HCT116 (cell line): Measurements from ENCODE around the gene HIRA. TPM values are rescaled to one million over a fixed set of nuclear protein-coding genes. Genes with fewer than 3 reads are reported as not detected.

Source experiments
- ATAC-seq: fragments of 200-7000 bp; cut with Tn5 transposase; 2 replicates; pipeline ENCODE4 v1.9.1; 2020; ENCODE audit warnings: mild to moderate bottlenecking, moderate library complexity
- BruUV-seq: library from RNA; stranded (reverse); fragments of 400-500 nt; replicated peaks from 2 replicates; lab custom pipeline; 2021; lab: Mats Ljungman, UMichigan
- CTCF ChIA-PET: fragments of 300-600 bp; sonication (Branson Sonifier 250); formaldehyde crosslinking; loops from one replicate; lab custom pipeline; 2021; ENCODE audit warnings: antibody characterized with exemption; lab: Charles Lee
- POLR2A ChIA-PET: fragments of 300-600, 350-600 bp; sonication (Branson Sonifier 250); formaldehyde crosslinking; loops from one replicate; lab custom pipeline; 2021; ENCODE audit warnings: antibody characterized with exemption; lab: Charles Lee
- RAD21 ChIA-PET, 2 experiments: fragments of 300-600 bp; sonication (Branson Sonifier 250); formaldehyde crosslinking; loops; one replicate each; lab custom pipeline; 2023; ENCODE audit warnings: low total read pairs in 2 of 2; ENCODE audit not compliant: uncharacterized antibody in 2 of 2, unreplicated experiment in 2 of 2, low non-redundant PET in 1 of 2; lab: Charles Lee
- DNase-seq: peaks from one replicate; pipeline ENCODE4 v3.0.0-alpha.2; 2010; ENCODE audit warnings: low read depth, low spot score
- H2AFZ ChIP-seq: fragments of 200-600 bp; shearing (Covaris generic), sonication (generic); 2 replicates; pipeline ENCODE4 v1.6.1; 2017; ENCODE audit warnings: low read depth, mixed run types, mixed read lengths, antibody characterized with exemption, low read length; ENCODE audit not compliant: poor library complexity, severe bottlenecking
- H3K27ac ChIP-seq: 2 replicates; pipeline ENCODE4 v1.5.1; 2012; ENCODE audit warnings: low read depth, low read length
- H3K27me3 ChIP-seq: fragments of 200-600 bp; sonication (generic); 2 replicates; pipeline ENCODE4 v1.6.1; 2016; ENCODE audit warnings: mixed run types, low read length, mixed read lengths; ENCODE audit not compliant: insufficient read depth
- H3K36me3 ChIP-seq, 2 experiments: fragments of 200-500 bp in 1 of 2; fragments of 200-600 bp in 1 of 2; sonication (Bioruptor generic) in 1 of 2; sonication (generic) in 1 of 2; 2 replicates each; pipeline versions ENCODE4 v1.5.1 to v1.6.1; 2014 to 2016; ENCODE audit warnings: low read length in 2 of 2, inconsistent platforms in 1 of 2, mixed read lengths in 1 of 2, mixed run types in 1 of 2; ENCODE audit not compliant: insufficient read depth in 2 of 2, control insufficient read depth in 1 of 2
- H3K4me1 ChIP-seq, 2 experiments: fragments of 200-600 bp in 1 of 2; sonication (generic) in 1 of 2; 2 replicates each; pipeline versions ENCODE4 v1.5.1 to v1.6.1; 2012 to 2017; ENCODE audit warnings: low read length in 2 of 2, inconsistent platforms in 1 of 2, mild to moderate bottlenecking in 1 of 2, mixed read lengths in 1 of 2, mixed run types in 1 of 2, moderate library complexity in 1 of 2; ENCODE audit not compliant: insufficient read depth in 2 of 2, control insufficient read depth in 1 of 2
- H3K4me2 ChIP-seq: fragments of 200-600 bp; sonication (generic); 2 replicates; pipeline ENCODE4 v1.6.1; 2017; ENCODE audit warnings: mixed run types, low read length, mixed read lengths
- H3K4me3 ChIP-seq, 2 experiments: fragments of 200-600 bp in 1 of 2; sonication (generic) in 1 of 2; replicated peaks in 1 of 2; 2 replicates each; pipeline ENCODE4 v1.5.1; 2011 to 2016; ENCODE audit warnings: low read length in 2 of 2, control low read depth in 1 of 2, low read depth in 1 of 2, mild to moderate bottlenecking in 1 of 2, mixed read lengths in 1 of 2, mixed run types in 1 of 2
- H3K79me2 ChIP-seq: fragments of 200-600 bp; sonication (generic); 2 replicates; pipeline ENCODE4 v1.6.1; 2017; ENCODE audit warnings: mild to moderate bottlenecking, mixed run types, low read length, moderate library complexity, mixed read lengths; ENCODE audit not compliant: insufficient read depth
- H3K9ac ChIP-seq: fragments of 200-600 bp; sonication (generic); 2 replicates; pipeline ENCODE4 v1.6.1; 2016; ENCODE audit warnings: low read length, mixed read lengths
- H3K9me2 ChIP-seq: fragments of 200-600 bp; sonication (generic), shearing (Covaris generic); 2 replicates; pipeline ENCODE4 v1.6.1; 2017; ENCODE audit warnings: mixed run types, mild to moderate bottlenecking, moderate library complexity; ENCODE audit not compliant: insufficient read depth
- H3K9me3 ChIP-seq, 2 experiments: fragments of 200-500 bp in 1 of 2; fragments of 200-600 bp in 1 of 2; sonication (Bioruptor generic) in 1 of 2; sonication (generic) in 1 of 2; 2 replicates each; pipeline ENCODE4 v1.6.1; 2014 to 2017; ENCODE audit warnings: low read length in 2 of 2, mixed read lengths in 2 of 2, inconsistent platforms in 1 of 2, low read depth in 1 of 2, mild to moderate bottlenecking in 1 of 2, mixed run types in 1 of 2, moderate library complexity in 1 of 2; ENCODE audit not compliant: control insufficient read depth in 1 of 2, insufficient read depth in 1 of 2
- H4K20me1 ChIP-seq: fragments of 200-600 bp; sonication (generic), shearing (Covaris generic); 2 replicates; pipeline ENCODE4 v1.6.1; 2017; ENCODE audit warnings: mixed run types, mild to moderate bottlenecking, moderate library complexity; ENCODE audit not compliant: insufficient read depth
- ATF3 ChIP-seq: IDR thresholded peaks from 2 replicates; pipeline ENCODE4 v1.6.1; 2012
- CBX3 ChIP-seq: IDR thresholded peaks from 2 replicates; pipeline ENCODE4 v1.6.1; 2012; ENCODE audit warnings: low read depth
- CEBPB ChIP-seq: IDR thresholded peaks from 2 replicates; pipeline ENCODE4 v1.6.1; 2012; ENCODE audit warnings: low read depth
- CTCF ChIP-seq, 3 experiments: fragments of 200-600 bp in 1 of 3; sonication (generic) in 1 of 3; IDR thresholded peaks in 2 of 3; conservative IDR thresholded peaks in 1 of 3; 2 replicates each; pipeline ENCODE4 v1.5.1; 2012 to 2017; ENCODE audit warnings: low read depth in 2 of 3, low read length in 2 of 3, antibody characterized with exemption in 1 of 3, borderline replicate concordance in 1 of 3, control low read depth in 1 of 3, mild to moderate bottlenecking in 1 of 3, mixed read lengths in 1 of 3, mixed run types in 1 of 3, moderate library complexity in 1 of 3; ENCODE audit not compliant: insufficient read depth in 1 of 3
- EGR1 ChIP-seq: IDR thresholded peaks from 2 replicates; pipeline ENCODE4 v1.6.1; 2012; ENCODE audit warnings: low read depth
- ELF1 ChIP-seq: IDR thresholded peaks from 2 replicates; pipeline ENCODE4 v1.6.1; 2012; ENCODE audit warnings: low read depth, borderline replicate concordance
- EZH2 ChIP-seq: fragments of 200-600 bp; sonication (generic); IDR thresholded peaks from 2 replicates; pipeline ENCODE4 v1.6.1; 2017; ENCODE audit warnings: antibody characterized with exemption, mixed run types
- EZH2phosphoT487 ChIP-seq: fragments of 200-600 bp; IDR thresholded peaks from 2 replicates; pipeline ENCODE4 v1.6.1; 2018; ENCODE audit warnings: antibody characterized with exemption, borderline replicate concordance
- FOSL1 ChIP-seq: IDR thresholded peaks from 2 replicates; pipeline ENCODE4 v1.6.1; 2012; ENCODE audit warnings: low read depth
- POLR2A ChIP-seq: IDR thresholded peaks from 2 replicates; pipeline ENCODE4 v1.7.0; 2011; ENCODE audit warnings: borderline replicate concordance; ENCODE audit not compliant: insufficient read depth, insufficient read length; ENCODE audit errors: extremely low read depth
- RAD21 ChIP-seq: IDR thresholded peaks from 2 replicates; pipeline ENCODE4 v1.6.1; 2012; ENCODE audit warnings: low read depth, mild to moderate bottlenecking
- REST ChIP-seq: IDR thresholded peaks from 2 replicates; pipeline ENCODE4 v1.6.1; 2012; ENCODE audit warnings: low read depth
- SIN3A ChIP-seq: IDR thresholded peaks from 2 replicates; pipeline ENCODE4 v1.6.1; 2012; ENCODE audit warnings: low read depth
- SP1 ChIP-seq: IDR thresholded peaks from 2 replicates; pipeline ENCODE4 v1.6.1; 2012; ENCODE audit warnings: low read depth
- SRF ChIP-seq: IDR thresholded peaks from 2 replicates; pipeline ENCODE4 v1.6.1; 2012; ENCODE audit warnings: low read depth
- TCF7L2 ChIP-seq: IDR thresholded peaks from 2 replicates; pipeline ENCODE4 v1.7.0; 2011; ENCODE audit warnings: borderline replicate concordance, inconsistent platforms; ENCODE audit not compliant: insufficient read depth, insufficient read length; ENCODE audit errors: extremely low read depth
- YY1 ChIP-seq: IDR thresholded peaks from 2 replicates; pipeline ENCODE4 v1.6.1; 2011; ENCODE audit warnings: low read length, low read depth, moderate library complexity, mild to moderate bottlenecking; ENCODE audit not compliant: insufficient replicate concordance; ENCODE audit errors: extremely low read depth
- ZBTB33 ChIP-seq: IDR thresholded peaks from 2 replicates; pipeline ENCODE4 v1.6.1; 2011; ENCODE audit warnings: mild to moderate bottlenecking, low read length, moderate library complexity; ENCODE audit not compliant: insufficient replicate concordance; ENCODE audit errors: extremely low read depth
- intact Hi-C: fragments of 100-400 bp; cut with micrococcal nuclease; formaldehyde crosslinking; loops from 2 replicates; pipeline ENCODE4 v1.10.0; 2022
- total RNA-seq: library from RNA; stranded (reverse); gene quantifications from one replicate; pipeline ENCODE4 v1.2.1, GENCODE V29; 2021; ENCODE audit not compliant: unreplicated experiment

The HIRA gene
- total RNA-seq, 1 experiment from 2014 or later: 30.6 TPM

- Histone ChIP-seq H3K4me1 (no peaks in the 10 kb centered on the region), H3K9ac (no peak overlapping the region), H3K4me2 (no peak overlapping the region), H4K20me1 (peaks cover 4% of the 10 kb centered on the region), H2AFZ (no peak overlapping the region), H3K9me3 (no peaks in the 10 kb centered on the region), H3K9me2 (no peaks in the 10 kb centered on the region), H3K27ac (no peak overlapping the region), H3K36me3 (peaks cover 0 to 7% of the 10 kb centered on the region in 2 experiments; a peak in 1 of 4 replicates), H3K27me3 (no peaks in the 10 kb centered on the region), H3K79me2 (peaks cover 96% of the 10 kb centered on the region), H3K4me3 (no peak overlapping the region)
- no peak for ATAC-seq
- no TSS peak for BruUV-seq
- intact Hi-C loops: no loop called here
- ChIA-PET POLR2A (no interaction called here), RAD21 (no interaction called here), CTCF (no interaction called here)
- TF ChIP-seq ATF3 (no peak), ZBTB33 (no peak), TCF7L2 (no peak), REST (no peak), EGR1 (no peak), CTCF (IDR thresholded peaks at IDR 0.05 in 2 of 3, conservative IDR thresholded peaks at IDR 0.05 in 1 of 3; ENCODE audit: borderline replicate concordance in 1 of 3, insufficient read depth in 1 of 3, low read depth in 2 of 3, low read length in 2 of 3) (no peak), ELF1 (no peak), POLR2A (no peak), EZH2phosphoT487 (no peak), EZH2 (no peak), SRF (no peak), CEBPB (no peak), SIN3A (no peak), CBX3 (no peak), FOSL1 (no peak), YY1 (no peak), RAD21 (no peak), SP1 (no peak)
- DNase-seq: no peak
These were observed 8.9 kb downstream of the HIRA start for GRCh38 chr22:19422440-19423301.
